PC-3 (cell line): ENCODE measurements around the gene SAMD5. TPM values are rescaled to one million over a fixed set of nuclear protein-coding genes. Genes with fewer than 3 reads are reported as not detected.

Experiments
- ATAC-seq: fragments of 200-7000 bp; cut with Tn5 transposase; 2 replicates; pipeline ENCODE4 v1.9.1; 2020; ENCODE audit warnings: mild to moderate bottlenecking, moderate library complexity
- BruUV-seq: library from RNA; stranded (reverse); fragments of 400-500 nt; replicated peaks from 2 replicates; lab custom pipeline; 2021; lab: Mats Ljungman, UMichigan
- CTCF ChIA-PET: fragments of 300-600 bp; sonication (Branson Sonifier 250); formaldehyde crosslinking; loops from one replicate; lab custom pipeline; 2022; ENCODE audit warnings: antibody characterized with exemption; lab: Charles Lee
- POLR2A ChIA-PET: fragments of 300-600 bp; sonication (Branson Sonifier 250); formaldehyde crosslinking; loops from one replicate; lab custom pipeline; 2022; ENCODE audit warnings: antibody characterized with exemption; ENCODE audit not compliant: unreplicated experiment; lab: Charles Lee
- DNase-seq: peaks from one replicate; pipeline ENCODE4 v3.0.0-alpha.2; 2015
- H2AFZ ChIP-seq: fragments of 300-600 bp; sonication (generic); 2 replicates; pipeline ENCODE4 v1.6.0; 2016; ENCODE audit warnings: antibody characterized with exemption, low read length
- H3F3A ChIP-seq: fragments of 300-600 bp; sonication (generic); one replicate; pipeline ENCODE4 v1.6.0; 2017; ENCODE audit warnings: antibody characterized with exemption, low read length, control low read depth, mild to moderate bottlenecking; ENCODE audit not compliant: unreplicated experiment
- H3K27ac ChIP-seq: fragments of 300-600 bp; sonication (generic); 2 replicates; pipeline ENCODE4 v1.5.1; 2016; ENCODE audit warnings: mild to moderate bottlenecking, low read length
- H3K27me3 ChIP-seq: fragments of 300-600 bp; sonication (generic); 2 replicates; pipeline ENCODE4 v1.6.1; 2016; ENCODE audit warnings: low read length, mixed read lengths
- H3K36me3 ChIP-seq: fragments of 300-600 bp; sonication (generic); 2 replicates; pipeline ENCODE4 v1.6.1; 2016; ENCODE audit warnings: low read depth, mixed run types, low read length, mixed read lengths
- H3K4me1 ChIP-seq: fragments of 300-600 bp; sonication (generic); 2 replicates; pipeline ENCODE4 v1.5.1; 2016; ENCODE audit warnings: low read length; ENCODE audit not compliant: insufficient read depth
- H3K4me2 ChIP-seq: fragments of 300-600 bp; sonication (generic); 2 replicates; pipeline ENCODE4 v1.6.0; 2016; ENCODE audit warnings: low read length
- H3K4me3 ChIP-seq: fragments of 300-600 bp; sonication (generic); 2 replicates; pipeline ENCODE4 v1.5.1; 2016; ENCODE audit warnings: mild to moderate bottlenecking, low read length, mixed read lengths
- H3K79me2 ChIP-seq: fragments of 300-600 bp; sonication (generic); 2 replicates; pipeline ENCODE4 v1.6.1; 2017; ENCODE audit warnings: low read length, mixed read lengths
- H3K9ac ChIP-seq: fragments of 300-600 bp; sonication (generic); 2 replicates; pipeline ENCODE4 v1.6.0; 2016; ENCODE audit warnings: mild to moderate bottlenecking, low read length
- H3K9me2 ChIP-seq: fragments of 300-600 bp; sonication (generic); replicated peaks from 2 replicates; pipeline ENCODE4 v1.6.1; 2016; ENCODE audit warnings: mixed run types, low read length, mixed read lengths
- H3K9me3 ChIP-seq: fragments of 300-600 bp; sonication (generic); 2 replicates; pipeline ENCODE4 v1.6.1; 2016; ENCODE audit warnings: low read length, mixed read lengths
- H4K20me1 ChIP-seq: fragments of 300-600 bp; sonication (generic); 2 replicates; pipeline ENCODE4 v1.6.1; 2016; ENCODE audit warnings: low read length, mixed read lengths
- CTCF ChIP-seq: fragments of 300-600 bp; sonication (generic); conservative IDR thresholded peaks from 2 replicates; pipeline ENCODE4 v1.5.1; 2017; ENCODE audit warnings: antibody characterized with exemption, low read depth, mild to moderate bottlenecking, low read length
- EZH2 ChIP-seq: fragments of 300-600 bp; sonication (generic); IDR thresholded peaks from one replicate; pipeline ENCODE4 v1.6.1; 2017; ENCODE audit warnings: antibody characterized with exemption, mild to moderate bottlenecking, low read length; ENCODE audit not compliant: unreplicated experiment
- EZH2phosphoT487 ChIP-seq: fragments of 300-600 bp; sonication (generic); IDR thresholded peaks from 2 replicates; pipeline ENCODE4 v1.6.1; 2018; ENCODE audit warnings: mild to moderate bottlenecking, antibody characterized with exemption, low read length, borderline replicate concordance
- intact Hi-C: fragments of 100-400 bp; cut with micrococcal nuclease; formaldehyde crosslinking; loops from 2 replicates; pipeline ENCODE4 v1.9.0; 2023
- total RNA-seq: library from RNA; depleted of rRNA; stranded (reverse); fragments of >200 nt; gene quantifications from 2 replicates; pipeline ENCODE4 v1.2.3, GENCODE V29; 2014

SAMD5 gene
- total RNA-seq, 1 experiment from 2014 or later = 1.8 TPM

GRCh38 chr6:147603392-147604081, 95.0 kb downstream of the SAMD5 start:
- Histone ChIP-seq H3F3A (no peaks in the 10 kb centered on the region), H3K4me3 (no peak overlapping the region), H3K4me1 (no peaks in the 10 kb centered on the region), H3K27me3 (no peaks in the 10 kb centered on the region), H3K79me2 (no peaks in the 10 kb centered on the region), H3K27ac (no peak overlapping the region), H3K36me3 (no peaks in the 10 kb centered on the region), H4K20me1 (no peaks in the 10 kb centered on the region), H3K9me3 (no peaks in the 10 kb centered on the region), H3K4me2 (no peak overlapping the region), H2AFZ (no peak overlapping the region), H3K9ac (no peak overlapping the region), H3K9me2 (no peaks in the 10 kb centered on the region)
- BruUV-seq = no TSS peak
- intact Hi-C loops = no loop called here
- TF ChIP-seq EZH2 (no peak), CTCF (no peak), EZH2phosphoT487 (no peak)
- DNase-seq (no peak), ATAC-seq (no peak)
- CTCF ChIA-PET = interaction anchor here (0.7 kb wide), 1 partner anchor 462 kb away, joined by 6 read pairs; no protein-coding TSS in a partner anchor
- POLR2A ChIA-PET = interaction anchor here (0.6 kb wide), 1 partner anchor 15 kb away, joined by 4 read pairs; no protein-coding TSS in a partner anchor

GRCh38 chr6:147604373-147604772, 95.9 kb downstream of the SAMD5 start:
- Histone ChIP-seq H3K27me3 (no peaks in the 10 kb centered on the region), H3F3A (no peaks in the 10 kb centered on the region), H3K36me3 (no peaks in the 10 kb centered on the region), H3K4me2 (no peak overlapping the region), H3K79me2 (no peaks in the 10 kb centered on the region), H2AFZ (no peak overlapping the region), H3K4me3 (no peak overlapping the region), H4K20me1 (no peaks in the 10 kb centered on the region), H3K9me2 (no peaks in the 10 kb centered on the region), H3K9ac (no peak overlapping the region), H3K4me1 (no peaks in the 10 kb centered on the region), H3K9me3 (no peaks in the 10 kb centered on the region), H3K27ac (no peak overlapping the region)
- intact Hi-C loops = no loop called here
- TF ChIP-seq EZH2 (no peak), EZH2phosphoT487 (no peak), CTCF (no peak)
- ChIA-PET CTCF (no interaction called here), POLR2A (no interaction called here)
- no peak for DNase-seq
- ATAC-seq = no peak
- BruUV-seq = no TSS peak

- no peaks in the 10 kb centered on the region for H3F3A ChIP-seq
- CTCF ChIA-PET = no interaction called here
Observed at GRCh38 chr6:147611992-147612391, 103.5 kb downstream of the SAMD5 start.

More at GRCh38 chr6:147611992-147612391, 103.5 kb downstream of the SAMD5 start:
- Histone ChIP-seq H3K79me2 (no peaks in the 10 kb centered on the region), H4K20me1 (no peaks in the 10 kb centered on the region), H3K36me3 (no peaks in the 10 kb centered on the region), H3K27ac (no peak overlapping the region), H3K4me3 (no peak overlapping the region), H3K9me3 (no peaks in the 10 kb centered on the region), H3K4me1 (no peaks in the 10 kb centered on the region), H3K27me3 (no peaks in the 10 kb centered on the region), H3K9me2 (no peaks in the 10 kb centered on the region), H3K9ac (no peak overlapping the region), H2AFZ (no peak overlapping the region), H3K4me2 (no peak overlapping the region)
- POLR2A ChIA-PET = no interaction called here
- intact Hi-C loops = no loop called here
- BruUV-seq = no TSS peak
- TF ChIP-seq EZH2phosphoT487 (no peak), CTCF (no peak), EZH2 (no peak)
- DNase-seq (no peak), ATAC-seq (no peak)
